SHP77 (cell line): ENCODE results near the gene PLCL2.
A peak's percentile ranks its signal among the peaks of the same experiment; 100 is the strongest.

Experiments
- DNase-seq, 2 experiments: peaks; one replicate each; lab custom pipeline; 2025; lab: John Stamatoyannopoulos, UW

PLCL2 gene

GRCh38 chr3:17011728-17012338 is 127.1 kb downstream of the PLCL2 start:
- DNase-seq = no peak

GRCh38 chr3:17013050-17013449 is 128.3 kb downstream of the PLCL2 start:
- DNase-seq = no peak

- DNase-seq = no peak
Observed at GRCh38 chr3:17013571-17013970, 128.8 kb downstream of the PLCL2 start.

DNA sequence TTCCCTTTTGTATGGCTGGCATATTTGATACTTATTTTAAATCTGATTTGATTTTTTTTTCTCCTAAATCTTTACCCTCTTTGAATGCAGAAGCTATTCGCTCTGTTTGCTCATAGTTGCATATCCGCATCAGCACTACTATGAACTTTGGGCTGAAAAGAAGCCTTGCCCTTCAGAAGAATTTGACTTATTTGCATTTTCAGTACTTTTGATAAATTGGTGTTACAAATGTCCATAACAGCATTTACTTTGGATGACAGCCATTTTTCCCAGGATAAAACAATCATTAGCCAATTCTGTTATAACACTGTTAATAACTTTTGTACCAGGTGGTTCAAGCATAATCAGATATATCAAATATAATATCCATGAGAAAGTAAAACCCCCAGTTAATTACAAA is 129.5 kb downstream of the PLCL2 start:
- DNase-seq = no peak

DNA sequence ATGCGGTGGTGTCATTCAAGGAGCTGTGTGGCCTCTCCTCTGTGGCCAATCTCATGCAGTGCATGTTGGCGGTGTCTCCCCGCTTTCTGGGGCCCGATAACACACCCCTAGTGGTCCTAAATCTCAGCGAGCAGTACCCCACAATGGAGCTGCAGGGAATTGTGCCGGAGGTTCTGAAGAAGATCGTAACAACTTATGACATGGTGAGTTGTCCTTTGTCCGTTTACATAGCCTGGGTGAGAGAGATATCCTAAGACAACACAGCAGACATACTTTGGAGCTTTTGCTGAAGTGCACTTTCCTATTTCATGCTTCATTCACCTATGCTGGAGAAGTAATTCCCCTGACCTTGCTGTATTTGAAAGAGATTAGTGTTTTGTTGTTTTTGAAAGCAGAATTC is 130.0 kb downstream of the PLCL2 start:
- no peak for DNase-seq

GRCh38 chr3:17021614-17022013 is 136.9 kb downstream of the PLCL2 start:
- DNase-seq = no peak

- no peak for DNase-seq
Observed at GRCh38 chr3:17023006-17023664, 138.4 kb downstream of the PLCL2 start.

DNA sequence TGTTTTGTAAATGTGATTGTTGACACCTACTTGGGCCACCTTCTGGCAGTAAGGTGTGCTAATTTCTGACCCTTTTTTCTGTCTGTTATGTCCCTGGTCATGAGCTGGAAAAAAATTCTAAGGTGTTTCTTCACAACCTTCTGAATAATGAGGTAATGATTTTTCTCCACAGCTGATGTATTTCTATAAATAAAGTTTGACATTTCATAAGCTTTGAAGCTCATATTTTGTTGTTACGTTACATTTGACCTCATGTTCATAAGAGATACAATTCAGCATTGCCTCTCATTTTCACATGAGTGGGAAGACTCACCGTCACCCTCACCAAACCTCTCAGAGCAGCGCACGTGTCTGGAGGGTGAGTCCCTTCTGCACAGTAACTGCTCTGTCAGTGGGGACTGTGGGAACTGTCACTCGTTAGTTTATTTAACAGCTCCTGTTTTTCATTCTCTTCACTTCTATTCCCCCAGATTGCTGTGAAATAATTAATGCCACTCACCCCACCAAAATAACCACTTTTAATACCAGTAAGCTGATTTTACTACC is 140.9 kb downstream of the PLCL2 start:
- DNase-seq = no peak

- no peak for DNase-seq
Observed at GRCh38 chr3:17027318-17027717, 142.6 kb downstream of the PLCL2 start.

GRCh38 chr3:17028363-17028762 is 143.6 kb downstream of the PLCL2 start:
- DNase-seq = no peak

GRCh38 chr3:17030438-17030837 is 145.7 kb downstream of the PLCL2 start:
- no peak for DNase-seq

GRCh38 chr3:17030956-17031652 is 146.3 kb downstream of the PLCL2 start:
- no peak for DNase-seq

DNA sequence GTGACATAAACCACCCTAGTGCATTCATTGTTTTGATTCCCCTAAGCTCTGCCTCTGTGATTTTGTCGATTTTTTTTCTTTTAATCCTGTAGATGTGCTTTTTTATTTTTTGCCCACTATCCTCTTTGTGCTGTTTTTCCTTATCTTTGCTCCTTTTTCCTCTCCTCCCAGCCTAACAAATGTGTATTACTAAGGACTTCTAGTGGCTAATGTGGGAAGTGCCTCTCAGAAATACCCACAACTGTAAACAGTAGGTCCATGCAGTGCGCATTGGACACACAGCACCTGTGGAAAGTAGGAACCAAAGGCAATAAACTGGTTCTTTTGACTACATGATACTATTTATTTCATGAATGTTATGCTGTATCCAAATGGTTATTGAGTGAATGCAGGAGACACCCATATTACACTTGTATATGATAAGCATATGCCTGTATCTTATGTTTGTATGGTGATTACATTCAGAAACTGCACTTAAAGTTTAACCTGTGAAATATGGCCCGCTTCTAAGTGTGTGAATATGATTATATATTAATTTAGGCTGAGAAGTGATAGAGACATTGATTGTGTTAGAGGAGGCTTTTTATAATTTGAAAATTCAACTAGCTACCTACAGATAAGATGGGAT is 147.8 kb downstream of the PLCL2 start:
- peak; percentile 12 to 32 for DNase-seq

GRCh38 chr3:17033516-17034168 is 148.9 kb downstream of the PLCL2 start:
- no peak for DNase-seq

GRCh38 chr3:17035033-17035432 is 150.3 kb downstream of the PLCL2 start:
- no peak for DNase-seq

- no peak for DNase-seq
Observed at GRCh38 chr3:17035966-17036365, 151.2 kb downstream of the PLCL2 start.

GRCh38 chr3:17038141-17038540 is 153.4 kb downstream of the PLCL2 start:
- no peak for DNase-seq

DNA sequence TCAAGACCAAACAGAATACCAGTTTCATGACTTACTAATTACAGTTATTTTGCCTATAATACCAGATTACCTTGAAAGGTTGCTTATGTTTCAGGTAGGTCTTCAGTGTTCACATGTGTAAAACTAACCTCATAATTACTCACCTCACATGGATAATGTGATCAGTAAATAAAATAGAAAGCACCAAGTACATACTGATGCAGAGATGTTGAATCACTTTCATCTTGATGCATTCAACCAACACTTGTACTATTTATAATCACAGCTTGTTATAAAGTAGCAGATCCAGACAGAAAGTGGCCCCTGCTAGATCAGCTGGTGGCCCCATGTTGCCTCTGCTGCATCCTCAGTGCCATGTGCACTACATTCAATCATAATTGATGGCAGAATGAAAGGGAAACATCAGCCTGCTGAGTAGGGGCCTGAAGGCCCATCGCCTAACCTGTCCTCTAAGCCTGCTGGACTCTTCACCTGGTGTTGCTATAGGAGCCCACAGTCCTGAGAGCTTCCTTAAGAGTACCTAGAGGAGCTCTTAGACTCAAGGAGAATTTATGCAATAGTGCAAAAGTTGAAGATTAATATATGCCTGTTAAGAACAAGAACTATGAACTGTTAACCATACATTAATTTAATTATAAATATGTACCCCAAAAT is 154.3 kb downstream of the PLCL2 start:
- no peak for DNase-seq

DNA sequence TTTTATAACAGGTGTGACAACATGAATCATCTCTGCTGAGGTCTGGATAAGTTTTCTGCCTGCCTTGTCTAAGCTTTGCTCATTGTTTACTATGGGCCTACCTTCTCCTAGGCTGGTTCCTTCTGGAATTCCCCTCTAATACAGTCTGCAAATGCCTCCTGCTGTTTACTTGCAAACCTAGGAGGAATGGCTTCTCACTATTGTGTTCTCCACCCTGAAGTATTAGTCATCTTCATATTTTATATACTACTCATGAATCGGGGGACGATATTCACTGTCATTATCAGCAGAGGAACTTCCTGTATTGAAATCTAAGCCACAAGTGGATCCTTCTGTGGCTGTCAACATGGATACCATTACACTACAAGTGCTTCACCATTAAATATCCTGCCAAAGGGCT is 154.8 kb downstream of the PLCL2 start:
- DNase-seq = no peak

GRCh38 chr3:17040322-17040989 is 155.7 kb downstream of the PLCL2 start:
- no peak for DNase-seq

DNA sequence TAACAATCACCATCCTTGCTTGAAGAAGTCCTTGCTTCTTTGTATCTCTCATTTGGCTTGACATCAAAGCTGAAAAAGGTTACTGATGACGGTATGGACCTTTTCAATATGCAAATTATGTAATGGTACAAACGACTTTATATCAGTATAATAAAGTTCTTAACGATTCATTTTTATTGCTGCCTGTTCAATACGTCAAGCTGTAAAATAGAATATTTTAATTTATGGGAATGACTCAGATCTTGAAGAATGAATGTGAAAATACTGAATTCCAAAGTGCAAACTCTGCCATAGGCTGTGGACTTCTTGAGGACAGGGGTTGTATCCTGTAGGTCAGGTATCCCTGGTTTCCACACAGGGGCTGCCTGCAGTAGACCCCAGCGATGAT is 156.2 kb downstream of the PLCL2 start:
- DNase-seq = no peak
